ENCODE data around the gene PDE4D.

GRCh38 chr5:59532979-59533729 is 360.4 kb downstream of the PDE4D start:
- TF ChIP-seq CTCF (IDR thresholded peaks at IDR 0.05; ENCODE audit: insufficient read depth, low read length) (no peak), POLR2AphosphoS5 (IDR thresholded peaks at IDR 0.05; ENCODE audit: low read depth) (no peak)
